ENCODE measurements around the gene PRKCE.

DNA sequence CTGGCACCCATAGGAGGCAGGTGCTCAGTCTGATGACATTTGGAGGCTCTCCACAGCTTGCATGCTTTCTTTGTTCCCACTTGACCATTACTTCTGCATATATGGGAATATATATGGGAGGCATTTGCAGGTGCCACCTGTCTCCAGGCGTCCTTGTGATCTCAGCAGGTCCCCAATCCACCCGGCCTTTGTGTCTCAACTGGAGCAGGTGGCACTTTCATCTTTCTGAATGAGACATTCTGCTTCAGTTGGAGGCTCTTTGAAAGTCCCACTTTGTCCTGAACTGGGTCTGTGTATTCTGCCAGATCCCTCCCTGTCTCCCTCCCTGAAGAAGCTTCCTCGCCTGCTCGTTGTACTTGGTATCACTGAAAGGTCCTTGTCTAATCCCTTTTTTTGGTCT, 327.6 kb downstream of the PRKCE start:
- TF ChIP-seq, protein P1, sequence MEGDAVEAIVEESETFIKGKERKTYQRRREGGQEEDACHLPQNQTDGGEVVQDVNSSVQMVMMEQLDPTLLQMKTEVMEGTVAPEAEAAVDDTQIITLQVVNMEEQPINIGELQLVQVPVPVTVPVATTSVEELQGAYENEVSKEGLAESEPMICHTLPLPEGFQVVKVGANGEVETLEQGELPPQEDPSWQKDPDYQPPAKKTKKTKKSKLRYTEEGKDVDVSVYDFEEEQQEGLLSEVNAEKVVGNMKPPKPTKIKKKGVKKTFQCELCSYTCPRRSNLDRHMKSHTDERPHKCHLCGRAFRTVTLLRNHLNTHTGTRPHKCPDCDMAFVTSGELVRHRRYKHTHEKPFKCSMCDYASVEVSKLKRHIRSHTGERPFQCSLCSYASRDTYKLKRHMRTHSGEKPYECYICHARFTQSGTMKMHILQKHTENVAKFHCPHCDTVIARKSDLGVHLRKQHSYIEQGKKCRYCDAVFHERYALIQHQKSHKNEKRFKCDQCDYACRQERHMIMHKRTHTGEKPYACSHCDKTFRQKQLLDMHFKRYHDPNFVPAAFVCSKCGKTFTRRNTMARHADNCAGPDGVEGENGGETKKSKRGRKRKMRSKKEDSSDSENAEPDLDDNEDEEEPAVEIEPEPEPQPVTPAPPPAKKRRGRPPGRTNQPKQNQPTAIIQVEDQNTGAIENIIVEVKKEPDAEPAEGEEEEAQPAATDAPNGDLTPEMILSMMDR (IDR thresholded peaks at IDR 0.05; ENCODE audit: low read depth, low read length, missing input control): no peak
- TF ChIP-seq RAD21 (IDR thresholded peaks at IDR 0.05): no peak
- TF ChIP-seq, protein P2, sequence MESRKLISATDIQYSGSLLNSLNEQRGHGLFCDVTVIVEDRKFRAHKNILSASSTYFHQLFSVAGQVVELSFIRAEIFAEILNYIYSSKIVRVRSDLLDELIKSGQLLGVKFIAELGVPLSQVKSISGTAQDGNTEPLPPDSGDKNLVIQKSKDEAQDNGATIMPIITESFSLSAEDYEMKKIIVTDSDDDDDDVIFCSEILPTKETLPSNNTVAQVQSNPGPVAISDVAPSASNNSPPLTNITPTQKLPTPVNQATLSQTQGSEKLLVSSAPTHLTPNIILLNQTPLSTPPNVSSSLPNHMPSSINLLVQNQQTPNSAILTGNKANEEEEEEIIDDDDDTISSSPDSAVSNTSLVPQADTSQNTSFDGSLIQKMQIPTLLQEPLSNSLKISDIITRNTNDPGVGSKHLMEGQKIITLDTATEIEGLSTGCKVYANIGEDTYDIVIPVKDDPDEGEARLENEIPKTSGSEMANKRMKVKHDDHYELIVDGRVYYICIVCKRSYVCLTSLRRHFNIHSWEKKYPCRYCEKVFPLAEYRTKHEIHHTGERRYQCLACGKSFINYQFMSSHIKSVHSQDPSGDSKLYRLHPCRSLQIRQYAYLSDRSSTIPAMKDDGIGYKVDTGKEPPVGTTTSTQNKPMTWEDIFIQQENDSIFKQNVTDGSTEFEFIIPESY (IDR thresholded peaks at IDR 0.05): no peak
- TF ChIP-seq, protein P3, sequence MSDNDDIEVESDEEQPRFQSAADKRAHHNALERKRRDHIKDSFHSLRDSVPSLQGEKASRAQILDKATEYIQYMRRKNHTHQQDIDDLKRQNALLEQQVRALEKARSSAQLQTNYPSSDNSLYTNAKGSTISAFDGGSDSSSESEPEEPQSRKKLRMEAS (IDR thresholded peaks at IDR 0.05): no peak
- TF ChIP-seq FOXA2 (IDR thresholded peaks at IDR 0.05): no peak
- no peak for TF ChIP-seq SP1 (IDR thresholded peaks at IDR 0.05)
- no peak for TF ChIP-seq EGR1 (IDR thresholded peaks at IDR 0.05; ENCODE audit: low read depth in 2 of 2)
- TF ChIP-seq YY1 (IDR thresholded peaks at IDR 0.05): no peak
- no peak for TF ChIP-seq TAF1 (conservative IDR thresholded peaks at IDR 0.05)
- TF ChIP-seq RXRA (IDR thresholded peaks at IDR 0.05): no peak
- TF ChIP-seq GABPA (IDR thresholded peaks at IDR 0.05 in 1 of 2, conservative IDR thresholded peaks at IDR 0.05 in 1 of 2): no peak

All from liver (tissue), 3 donors.